Upper lobe of left lung (tissue), 4 donors: ENCODE data around the gene CSNK1A1.
"Not testable (repeated sequence)": the region's sequence is repeated elsewhere in the genome, so short reads cannot be mapped to it uniquely, and the experiment has no call there.

Experiments
- CTCF ChIP-seq, 6 experiments: fragments of 450-650 bp in 4 of 6; fragments of 200-600 bp in 2 of 6; sonication (generic) in 2 of 6; IDR thresholded peaks; one replicate each; pipeline ENCODE4 v1.5.1; 2016 to 2019; ENCODE audit warnings: antibody characterized with exemption in 6 of 6
- EP300 ChIP-seq, 4 donors: sonication (generic); formaldehyde crosslinking; IDR thresholded peaks; one replicate each; pipeline ENCODE4 v1.5.1; 2017; ENCODE audit warnings: antibody characterized with exemption in 4 of 4, control low read depth in 2 of 4
- POLR2A ChIP-seq, 4 donors: fragments of 450-650 bp; IDR thresholded peaks; one replicate each; pipeline ENCODE4 v1.5.1; 2016 to 2017; ENCODE audit warnings: antibody characterized with exemption in 4 of 4, mild to moderate bottlenecking in 2 of 4
- POLR2AphosphoS5 ChIP-seq, 2 donors: sonication (generic); formaldehyde crosslinking; IDR thresholded peaks; one replicate each; pipeline ENCODE4 v1.5.1; 2017; ENCODE audit warnings: antibody characterized with exemption in 2 of 2

- not testable (repeated sequence) for TF ChIP-seq CTCF, POLR2A, POLR2AphosphoS5, EP300 (IDR thresholded peaks at IDR 0.05)
Observed at GRCh38 chr5:149461907-149462306, 89.3 kb downstream of the CSNK1A1 start.
